ENCODE results near the gene THBS4.

THBS4 gene

DNA sequence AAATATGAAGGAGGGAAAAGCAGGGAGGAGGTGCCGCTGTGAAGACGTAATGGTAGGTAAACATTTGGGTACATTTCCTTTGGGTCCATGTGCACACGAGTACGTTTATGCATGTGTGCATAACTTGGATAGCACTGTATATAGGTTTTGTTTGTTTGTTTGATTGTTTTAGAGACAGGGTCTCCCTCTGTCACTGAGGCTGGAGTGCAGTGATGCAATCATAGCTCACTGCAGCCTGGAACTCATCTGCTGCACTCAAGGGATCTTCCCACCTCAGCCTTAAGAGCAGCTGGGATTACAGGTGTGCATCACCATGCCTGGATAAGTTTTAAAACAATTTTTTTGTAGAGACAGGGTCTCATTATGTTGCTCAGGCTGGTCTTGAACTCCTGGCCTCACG is 94.0 kb downstream of the THBS4 start:
- TF ChIP-seq, protein P1, sequence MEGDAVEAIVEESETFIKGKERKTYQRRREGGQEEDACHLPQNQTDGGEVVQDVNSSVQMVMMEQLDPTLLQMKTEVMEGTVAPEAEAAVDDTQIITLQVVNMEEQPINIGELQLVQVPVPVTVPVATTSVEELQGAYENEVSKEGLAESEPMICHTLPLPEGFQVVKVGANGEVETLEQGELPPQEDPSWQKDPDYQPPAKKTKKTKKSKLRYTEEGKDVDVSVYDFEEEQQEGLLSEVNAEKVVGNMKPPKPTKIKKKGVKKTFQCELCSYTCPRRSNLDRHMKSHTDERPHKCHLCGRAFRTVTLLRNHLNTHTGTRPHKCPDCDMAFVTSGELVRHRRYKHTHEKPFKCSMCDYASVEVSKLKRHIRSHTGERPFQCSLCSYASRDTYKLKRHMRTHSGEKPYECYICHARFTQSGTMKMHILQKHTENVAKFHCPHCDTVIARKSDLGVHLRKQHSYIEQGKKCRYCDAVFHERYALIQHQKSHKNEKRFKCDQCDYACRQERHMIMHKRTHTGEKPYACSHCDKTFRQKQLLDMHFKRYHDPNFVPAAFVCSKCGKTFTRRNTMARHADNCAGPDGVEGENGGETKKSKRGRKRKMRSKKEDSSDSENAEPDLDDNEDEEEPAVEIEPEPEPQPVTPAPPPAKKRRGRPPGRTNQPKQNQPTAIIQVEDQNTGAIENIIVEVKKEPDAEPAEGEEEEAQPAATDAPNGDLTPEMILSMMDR (IDR thresholded peaks at IDR 0.05; ENCODE audit: low read depth, low read length), result no peak
- DNase-seq (ENCODE audit: low read depth in 2 of 2), result no peak
- no peak overlapping the region for H3K4me3 ChIP-seq (replicated peaks in 1 of 2; ENCODE audit: low read depth in 2 of 2, low read length in 2 of 2)
